Measurements from ENCODE around the gene CACNA1S. TPM values are rescaled to one million over a fixed set of nuclear protein-coding genes. Genes with fewer than 3 reads are reported as not detected.

The CACNA1S gene
- total and polyA plus RNA-seq, 7 donors, result 0.01 TPM; not detected in 6

DNA sequence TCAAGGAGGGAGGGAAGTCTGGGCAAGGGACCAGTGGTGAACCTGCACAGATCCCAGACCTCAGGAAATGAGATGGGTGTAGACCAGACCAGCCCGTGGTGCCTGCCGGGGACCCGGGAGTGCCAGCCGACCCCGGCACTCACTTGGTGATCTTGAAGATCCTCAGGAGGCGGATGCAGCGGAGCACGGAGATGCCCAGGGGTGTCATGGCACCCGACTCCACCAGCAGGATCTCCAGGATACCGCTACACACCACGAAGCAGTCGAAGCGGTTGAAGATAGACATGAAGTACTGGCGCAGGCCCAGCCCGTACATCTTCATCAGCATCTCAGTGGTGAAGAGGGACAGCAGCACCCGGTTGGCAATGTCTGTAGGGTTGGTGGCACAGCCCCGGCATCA, 34.5 kb downstream of the CACNA1S start:
- DNase-seq, result no peak
- no peaks in the 10 kb centered on the region for H3K36me3 ChIP-seq
- H3K9me3 ChIP-seq, result no peaks in the 10 kb centered on the region
- TF ChIP-seq EP300 (IDR thresholded peaks at IDR 0.05) (no peak), POLR2AphosphoS5 (IDR thresholded peaks at IDR 0.05) (no peak)
- TF ChIP-seq, protein P1, sequence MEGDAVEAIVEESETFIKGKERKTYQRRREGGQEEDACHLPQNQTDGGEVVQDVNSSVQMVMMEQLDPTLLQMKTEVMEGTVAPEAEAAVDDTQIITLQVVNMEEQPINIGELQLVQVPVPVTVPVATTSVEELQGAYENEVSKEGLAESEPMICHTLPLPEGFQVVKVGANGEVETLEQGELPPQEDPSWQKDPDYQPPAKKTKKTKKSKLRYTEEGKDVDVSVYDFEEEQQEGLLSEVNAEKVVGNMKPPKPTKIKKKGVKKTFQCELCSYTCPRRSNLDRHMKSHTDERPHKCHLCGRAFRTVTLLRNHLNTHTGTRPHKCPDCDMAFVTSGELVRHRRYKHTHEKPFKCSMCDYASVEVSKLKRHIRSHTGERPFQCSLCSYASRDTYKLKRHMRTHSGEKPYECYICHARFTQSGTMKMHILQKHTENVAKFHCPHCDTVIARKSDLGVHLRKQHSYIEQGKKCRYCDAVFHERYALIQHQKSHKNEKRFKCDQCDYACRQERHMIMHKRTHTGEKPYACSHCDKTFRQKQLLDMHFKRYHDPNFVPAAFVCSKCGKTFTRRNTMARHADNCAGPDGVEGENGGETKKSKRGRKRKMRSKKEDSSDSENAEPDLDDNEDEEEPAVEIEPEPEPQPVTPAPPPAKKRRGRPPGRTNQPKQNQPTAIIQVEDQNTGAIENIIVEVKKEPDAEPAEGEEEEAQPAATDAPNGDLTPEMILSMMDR (IDR thresholded peaks at IDR 0.05), result no peak
- H3K27ac ChIP-seq, result no peak overlapping the region
- no peaks in the 10 kb centered on the region for H3K4me1 ChIP-seq
- WGBS, 2 donors, result 93% methylated on average over 17 of the region's 17 CpGs
- intact Hi-C loops (cut with DNase I), result no loop called here
- H3K4me3 ChIP-seq, result no peak overlapping the region
- H3K27me3 ChIP-seq, result no peaks in the 10 kb centered on the region

DNA sequence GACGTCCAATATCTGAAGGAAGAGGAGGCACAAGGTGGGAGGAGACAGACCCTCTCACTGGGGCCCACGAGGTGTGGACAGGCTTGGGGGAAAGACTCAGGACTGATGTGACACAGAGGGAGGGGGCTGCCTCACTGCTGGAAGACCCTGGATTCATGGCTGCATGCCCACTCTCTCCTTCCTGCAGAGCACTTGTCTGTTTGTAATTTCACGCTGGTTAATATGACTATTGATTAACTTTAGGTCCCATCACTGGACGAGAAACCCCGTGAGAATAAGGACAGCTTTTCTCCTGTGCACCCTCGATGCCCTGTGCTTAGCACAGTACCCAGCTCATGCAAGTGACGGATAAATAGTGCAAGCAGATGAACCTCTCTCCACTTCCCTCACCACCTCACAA, 35.1 kb downstream of the CACNA1S start:
- 65 to 79% methylated on average over 7 of the region's 7 CpGs for WGBS, 2 donors
- H3K9me3 ChIP-seq, result no peaks in the 10 kb centered on the region
- no peaks in the 10 kb centered on the region for H3K4me1 ChIP-seq
- intact Hi-C loops (cut with DNase I), result no loop called here
- TF ChIP-seq, protein P1 (IDR thresholded peaks at IDR 0.05), result no peak
- TF ChIP-seq POLR2A (IDR thresholded peaks at IDR 0.05), result no peak
- TF ChIP-seq EP300 (IDR thresholded peaks at IDR 0.05), result no peak
- no peak for TF ChIP-seq POLR2AphosphoS5 (IDR thresholded peaks at IDR 0.05)
- H3K27ac ChIP-seq, result no peak overlapping the region
- no peaks in the 10 kb centered on the region for H3K36me3 ChIP-seq
- no peaks in the 10 kb centered on the region for H3K27me3 ChIP-seq
- no peak overlapping the region for H3K4me3 ChIP-seq
- DNase-seq, result no peak

DNA sequence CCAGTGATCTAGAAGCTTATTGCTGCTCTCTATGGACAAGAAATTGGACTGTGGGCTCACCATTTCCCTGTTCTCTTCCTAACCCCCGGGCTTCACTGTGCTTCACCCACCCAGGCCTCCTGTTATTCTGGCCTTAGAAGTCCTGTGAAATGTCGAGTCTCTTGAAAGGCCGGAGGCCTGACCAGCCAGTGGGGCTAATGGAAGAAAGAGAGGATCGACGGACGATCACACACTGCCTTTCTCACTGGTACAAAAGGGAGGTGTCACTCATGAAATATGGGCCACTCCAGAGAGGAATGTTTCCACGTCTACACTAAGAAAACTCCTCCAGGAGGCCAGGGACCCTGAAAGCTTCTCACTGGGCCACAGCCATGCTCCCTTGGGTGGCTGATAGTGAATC, 36.1 kb downstream of the CACNA1S start:
- TF ChIP-seq POLR2A (IDR thresholded peaks at IDR 0.05) (no peak), EP300 (IDR thresholded peaks at IDR 0.05) (no peak), POLR2AphosphoS5 (IDR thresholded peaks at IDR 0.05) (no peak)
- DNase-seq, result no peak
- H3K36me3 ChIP-seq, result no peaks in the 10 kb centered on the region
- no peaks in the 10 kb centered on the region for H3K27me3 ChIP-seq
- H3K9me3 ChIP-seq, result no peaks in the 10 kb centered on the region
- WGBS, 2 donors, result 80 to 82% methylated on average over 7 of the region's 7 CpGs
- intact Hi-C loops (cut with DNase I), result no loop called here
- no peaks in the 10 kb centered on the region for H3K4me1 ChIP-seq
- no peak overlapping the region for H3K4me3 ChIP-seq
- H3K27ac ChIP-seq, result no peak overlapping the region

DNA sequence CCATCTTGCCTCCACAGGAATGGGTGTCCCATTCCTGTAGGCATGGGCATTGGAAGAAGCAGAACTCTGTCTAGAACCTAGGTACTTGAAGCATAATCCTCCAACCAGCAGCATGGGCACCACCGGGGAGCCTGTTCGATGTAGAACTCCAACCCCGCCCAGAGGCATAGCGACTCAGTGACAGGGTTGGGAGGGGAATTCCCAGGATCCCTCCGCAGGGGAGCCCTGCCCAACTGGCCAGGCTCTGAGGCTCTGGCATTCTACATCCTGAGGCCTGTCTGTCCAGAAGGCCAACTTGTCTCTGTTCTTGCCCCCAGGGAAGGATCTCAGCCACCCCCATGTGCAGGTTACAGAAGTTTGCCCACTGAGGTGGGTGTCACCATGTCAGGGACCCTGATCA, 38.2 kb downstream of the CACNA1S start:
- WGBS, 2 donors, result 97% methylated on average over 5 of the region's 5 CpGs
- H3K4me3 ChIP-seq, result no peak overlapping the region

DNA sequence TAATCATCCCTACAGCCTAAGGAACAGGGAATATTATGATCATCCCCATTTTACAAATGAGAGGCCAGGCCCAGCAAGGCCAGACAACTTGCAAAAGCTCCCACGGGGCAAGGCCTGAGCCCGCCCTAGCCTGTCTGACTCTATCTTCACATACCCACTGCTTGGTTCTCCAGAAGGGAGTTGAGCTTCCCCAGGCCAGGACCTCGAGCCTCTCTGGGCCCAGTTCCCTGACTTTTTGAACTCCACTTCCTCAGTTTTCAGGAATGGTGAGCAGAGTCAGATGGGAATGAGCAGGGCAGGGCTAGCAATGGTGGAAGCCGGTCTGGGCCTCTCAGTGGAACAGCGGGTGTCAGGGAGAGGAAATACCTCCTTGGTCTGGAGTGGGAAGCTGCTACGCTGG, 39.3 kb downstream of the CACNA1S start:
- H3K36me3 ChIP-seq, result no peaks in the 10 kb centered on the region
- H3K4me3 ChIP-seq, result no peak overlapping the region
- no peaks in the 10 kb centered on the region for H3K27me3 ChIP-seq
- H3K9me3 ChIP-seq, result no peaks in the 10 kb centered on the region
- WGBS, 2 donors, result 85 to 87% methylated on average over 6 of the region's 6 CpGs
- DNase-seq, result no peak
- TF ChIP-seq EP300 (IDR thresholded peaks at IDR 0.05), result no peak
- no peaks in the 10 kb centered on the region for H3K4me1 ChIP-seq
- no peak overlapping the region for H3K27ac ChIP-seq
- intact Hi-C loops (cut with DNase I), result no loop called here

More for the DNA sequence above, 38.2 kb downstream of the CACNA1S start:
- no peak for TF ChIP-seq EP300 (IDR thresholded peaks at IDR 0.05)
- no peaks in the 10 kb centered on the region for H3K27me3 ChIP-seq
- intact Hi-C loops (cut with DNase I), result no loop called here
- no peak overlapping the region for H3K27ac ChIP-seq
- DNase-seq, result no peak
- no peaks in the 10 kb centered on the region for H3K9me3 ChIP-seq
- H3K4me1 ChIP-seq, result no peaks in the 10 kb centered on the region
- H3K36me3 ChIP-seq, result no peaks in the 10 kb centered on the region

DNA sequence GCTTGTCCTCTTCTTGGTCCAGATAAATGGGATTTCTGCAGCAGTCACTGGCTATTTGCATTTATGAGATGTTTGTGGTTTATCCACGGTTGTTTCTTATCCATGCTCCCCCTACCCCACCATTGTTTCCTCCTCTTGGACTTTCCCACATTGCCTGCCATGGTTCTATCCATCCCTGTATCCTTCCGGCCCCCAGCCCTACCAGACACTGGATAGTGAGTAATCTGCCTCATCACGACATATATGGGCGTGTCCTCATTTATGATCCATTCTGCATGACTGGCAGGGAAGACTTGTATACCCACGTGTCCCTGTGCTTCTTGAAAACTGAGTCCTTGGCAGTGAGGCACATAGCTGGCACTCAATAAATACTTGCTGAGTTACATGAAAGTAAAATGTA, 40.1 kb downstream of the CACNA1S start:
- no peaks in the 10 kb centered on the region for H3K9me3 ChIP-seq
- intact Hi-C loops (cut with DNase I), result no loop called here
- H3K4me3 ChIP-seq, result no peak overlapping the region
- no peak for DNase-seq
- H3K27me3 ChIP-seq, result no peaks in the 10 kb centered on the region
- H3K36me3 ChIP-seq, result no peaks in the 10 kb centered on the region
- no peaks in the 10 kb centered on the region for H3K4me1 ChIP-seq
- TF ChIP-seq POLR2AphosphoS5 (IDR thresholded peaks at IDR 0.05) (no peak), EP300 (IDR thresholded peaks at IDR 0.05) (no peak), POLR2A (IDR thresholded peaks at IDR 0.05) (no peak)
- TF ChIP-seq, protein P1 (IDR thresholded peaks at IDR 0.05), result no peak
- 28 to 66% methylated on average over 5 of the region's 5 CpGs for WGBS, 2 donors
- no peak overlapping the region for H3K27ac ChIP-seq

All from sigmoid colon (tissue), 7 donors.